MM.1S (cell line): ENCODE results near the gene EYA2.

ENCODE experiments used
- EZH2 ChIP-seq: fragments of 300-600 bp; sonication (generic); optimal IDR thresholded peaks from 2 replicates; pipeline ENCODE3; 2017; ENCODE audit warnings: low read depth, mild to moderate bottlenecking, antibody characterized with exemption, low read length, mixed read lengths
- TF ChIP-seq, protein P1 (sequence below): fragments of 300-600 bp; sonication (generic); IDR thresholded peaks from 2 replicates; pipeline ENCODE4 v1.5.1; 2016; ENCODE audit warnings: antibody characterized with exemption, low read length, mixed read lengths

GRCh38 chr20:47067776-47068175, 173.1 kb downstream of the EYA2 start:
- TF ChIP-seq, protein P1, sequence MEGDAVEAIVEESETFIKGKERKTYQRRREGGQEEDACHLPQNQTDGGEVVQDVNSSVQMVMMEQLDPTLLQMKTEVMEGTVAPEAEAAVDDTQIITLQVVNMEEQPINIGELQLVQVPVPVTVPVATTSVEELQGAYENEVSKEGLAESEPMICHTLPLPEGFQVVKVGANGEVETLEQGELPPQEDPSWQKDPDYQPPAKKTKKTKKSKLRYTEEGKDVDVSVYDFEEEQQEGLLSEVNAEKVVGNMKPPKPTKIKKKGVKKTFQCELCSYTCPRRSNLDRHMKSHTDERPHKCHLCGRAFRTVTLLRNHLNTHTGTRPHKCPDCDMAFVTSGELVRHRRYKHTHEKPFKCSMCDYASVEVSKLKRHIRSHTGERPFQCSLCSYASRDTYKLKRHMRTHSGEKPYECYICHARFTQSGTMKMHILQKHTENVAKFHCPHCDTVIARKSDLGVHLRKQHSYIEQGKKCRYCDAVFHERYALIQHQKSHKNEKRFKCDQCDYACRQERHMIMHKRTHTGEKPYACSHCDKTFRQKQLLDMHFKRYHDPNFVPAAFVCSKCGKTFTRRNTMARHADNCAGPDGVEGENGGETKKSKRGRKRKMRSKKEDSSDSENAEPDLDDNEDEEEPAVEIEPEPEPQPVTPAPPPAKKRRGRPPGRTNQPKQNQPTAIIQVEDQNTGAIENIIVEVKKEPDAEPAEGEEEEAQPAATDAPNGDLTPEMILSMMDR: no peak
- no peak for TF ChIP-seq EZH2
